Measurements from ENCODE around the gene INHBE. TPM values are rescaled to one million over a fixed set of nuclear protein-coding genes. Genes with fewer than 3 reads are reported as not detected.

Gene INHBE
- polyA plus RNA-seq, 1 experiment = 10.8 TPM

GRCh38 chr12:57487055-57487596 lies 32.0 kb downstream of the INHBE start:
- ChIA-PET POLR2A (interaction anchor here (0.7 kb wide), 1 partner anchor 175 kb away, joined by 7 read pairs; no protein-coding TSS in a partner anchor), CTCF (interaction anchor here (1.9 kb wide), 1 partner anchor 29 kb away, joined by 10 read pairs; no protein-coding TSS in a partner anchor)
- no peak for DNase-seq (ENCODE audit: low read depth, low spot score)
- Histone ChIP-seq H3K4me3 (ENCODE audit: low read depth, low read length) (peak overlapping the region; percentile 52; the same call in 1 of the 2 replicates), H3K9me3 (ENCODE audit: control insufficient read depth, insufficient read depth, low read length) (no peaks in the 10 kb centered on the region; the same call in 1 of the 2 replicates), H3K27ac (ENCODE audit: low read depth, low read length) (peak overlapping the region; percentile 11), H3K27me3 (ENCODE audit: control insufficient read depth, insufficient read depth, low read length) (no peaks in the 10 kb centered on the region)
- TF ChIP-seq CTCF (IDR thresholded peaks at IDR 0.05; ENCODE audit: low read depth, low read length) = no peak

- peak within 1 kb of the TSS; percentile 84 for H3K27ac ChIP-seq (ENCODE audit: low read depth, low read length)
- CTCF ChIA-PET = no interaction called here
- no peaks in the 10 kb centered on the region for H3K27me3 ChIP-seq (ENCODE audit: control insufficient read depth, insufficient read depth, low read length)
- peak; percentile 85 for DNase-seq (ENCODE audit: low read depth, low spot score)
- no peaks in the 10 kb centered on the region; the same call in 1 of the 2 replicates for H3K9me3 ChIP-seq (ENCODE audit: control insufficient read depth, insufficient read depth, low read length)
- POLR2A ChIA-PET = interaction anchor here (0.7 kb wide), 1 partner anchor 175 kb away, joined by 7 read pairs; no protein-coding TSS in a partner anchor
- TF ChIP-seq CTCF (IDR thresholded peaks at IDR 0.05; ENCODE audit: low read depth, low read length) = no peak
- peak within 1 kb of the TSS; percentile 100 for H3K4me3 ChIP-seq (ENCODE audit: low read depth, low read length)
These were observed 32.7 kb downstream of the INHBE start, which contains the start of gene MARS1 for GRCh38 chr12:57487597-57488401. Gene MARS1, plus strand, starts transcription at chr12:57488068. Its CDS starts 23 bp downstream, at chr12:57488091.

GRCh38 chr12:57488402-57489156 lies 33.5 kb downstream of the INHBE start:
- Histone ChIP-seq H3K9me3 (ENCODE audit: control insufficient read depth, insufficient read depth, low read length) (no peaks in the 10 kb centered on the region; the same call in 1 of the 2 replicates), H3K27me3 (ENCODE audit: control insufficient read depth, insufficient read depth, low read length) (no peaks in the 10 kb centered on the region), H3K4me3 (ENCODE audit: low read depth, low read length) (peak overlapping the region; percentile 100), H3K27ac (ENCODE audit: low read depth, low read length) (peak overlapping the region; percentile 84)
- no peak for DNase-seq (ENCODE audit: low read depth, low spot score)
- ChIA-PET CTCF (interaction anchor here (0.7 kb wide), 1 partner anchor 25 kb away, joined by 3 read pairs; no protein-coding TSS in a partner anchor), POLR2A (no interaction called here)
- TF ChIP-seq CTCF (IDR thresholded peaks at IDR 0.05; ENCODE audit: low read depth, low read length) = no peak

- H3K9me3 ChIP-seq (ENCODE audit: control insufficient read depth, insufficient read depth, low read length) = no peaks in the 10 kb centered on the region; the same call in 1 of the 2 replicates
- no peaks in the 10 kb centered on the region for H3K27me3 ChIP-seq (ENCODE audit: control insufficient read depth, insufficient read depth, low read length)
- no peak for TF ChIP-seq CTCF (IDR thresholded peaks at IDR 0.05; ENCODE audit: low read depth, low read length)
- DNase-seq (ENCODE audit: low read depth, low spot score) = no peak
- H3K4me3 ChIP-seq (ENCODE audit: low read depth, low read length) = peak overlapping the region; percentile 100
- ChIA-PET POLR2A (no interaction called here), CTCF (interaction anchor here (0.7 to 1.1 kb wide), 2 partner anchors 26 to 31 kb away, joined by 3 to 4 read pairs; no protein-coding TSS in a partner anchor)
- H3K27ac ChIP-seq (ENCODE audit: low read depth, low read length) = no peak overlapping the region
These were observed 34.1 kb downstream of the INHBE start for GRCh38 chr12:57489157-57489641.

Measured in AG04450 (cell line).